HEK293 (cell line): ENCODE measurements around the gene LPCAT2.

ENCODE experiments used
- ZNF23 ChIP-seq: fragments of 450-650 bp; formaldehyde crosslinking; IDR thresholded peaks from 2 replicates; pipeline ENCODE4 v1.5.1; 2016; ENCODE audit warnings: missing biosample characterization, missing genetic modification characterization, borderline replicate concordance
- ZNF366 ChIP-seq: fragments of 450-650 bp; formaldehyde crosslinking; conservative IDR thresholded peaks from 2 replicates; pipeline ENCODE4 v1.5.1; 2016; ENCODE audit warnings: missing biosample characterization, missing genetic modification characterization

DNA sequence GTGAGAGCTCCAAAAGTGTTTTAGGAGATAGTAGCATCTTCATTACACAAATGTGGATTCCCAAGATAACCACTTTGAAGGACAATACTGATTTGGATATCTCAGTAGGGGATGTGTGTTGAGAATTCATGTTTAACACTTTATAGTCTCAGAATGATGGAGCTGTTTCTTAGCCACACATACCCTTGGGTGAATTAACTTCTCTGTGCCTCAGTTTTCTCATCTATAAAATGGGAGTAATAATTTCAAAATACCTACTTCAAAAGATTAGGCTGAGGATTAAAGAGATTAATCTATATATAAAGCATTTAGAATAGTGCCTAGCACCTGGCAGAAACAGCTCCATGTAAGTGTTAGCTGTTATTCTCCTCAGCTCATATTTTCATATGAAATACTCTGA is 19.0 kb downstream of the LPCAT2 start:
- no peak for TF ChIP-seq ZNF23 (tag by site-specific recombination)
- TF ChIP-seq ZNF366, result no peak
